HG02678 (cell line): ENCODE results near the gene YWHAE.
"Not testable (repeated sequence)": the region's sequence is repeated elsewhere in the genome, so short reads cannot be mapped to it uniquely, and the experiment has no call there.

Experiments used
- ATAC-seq: cut with Tn5 transposase; IDR thresholded peaks from one replicate; pipeline ENCODE4 v1.9.1; 2021; ENCODE audit warnings: mild to moderate bottlenecking, moderate library complexity; ENCODE audit not compliant: unreplicated experiment

YWHAE gene

GRCh38 chr17:1399679-1400512 lies at the start of gene YWHAE:
Gene YWHAE, minus strand, starts transcription at chr17:1400222. Its CDS starts 112 bp downstream, at chr17:1400110.
- peak; percentile 88 for ATAC-seq

- no peak for ATAC-seq
These were observed 49.5 kb upstream of the YWHAE start for GRCh38 chr17:1449412-1449967.

GRCh38 chr17:1447052-1447451 lies 47.0 kb upstream of the YWHAE start:
- ATAC-seq: no peak

- ATAC-seq: no peak
These were observed 46.2 kb upstream of the YWHAE start for GRCh38 chr17:1446201-1446600.

GRCh38 chr17:1445695-1446094 lies 45.7 kb upstream of the YWHAE start:
- ATAC-seq: not testable (repeated sequence)

GRCh38 chr17:1442721-1443120 lies 42.7 kb upstream of the YWHAE start:
- ATAC-seq: not testable (repeated sequence)

GRCh38 chr17:1442187-1442586 lies 42.2 kb upstream of the YWHAE start:
- no peak for ATAC-seq

- ATAC-seq: no peak
These were observed 40.9 kb upstream of the YWHAE start for GRCh38 chr17:1440921-1441320.

- ATAC-seq: no peak
These were observed 38.6 kb upstream of the YWHAE start for GRCh38 chr17:1438593-1439083.

GRCh38 chr17:1435326-1435725 lies 35.3 kb upstream of the YWHAE start:
- no peak for ATAC-seq

- ATAC-seq: no peak
These were observed 34.1 kb upstream of the YWHAE start for GRCh38 chr17:1434150-1434549.

GRCh38 chr17:1431631-1432104 lies 31.6 kb upstream of the YWHAE start:
- no peak for ATAC-seq

GRCh38 chr17:1423456-1424135 lies 23.6 kb upstream of the YWHAE start:
- no peak for ATAC-seq

- no peak for ATAC-seq
These were observed 22.9 kb upstream of the YWHAE start for GRCh38 chr17:1422885-1423284.

- ATAC-seq: no peak
These were observed 21.4 kb upstream of the YWHAE start for GRCh38 chr17:1421470-1421869.

- ATAC-seq: no peak
These were observed 21.0 kb upstream of the YWHAE start for GRCh38 chr17:1420981-1421380.

GRCh38 chr17:1420163-1420562 lies 20.1 kb upstream of the YWHAE start:
- no peak for ATAC-seq

- ATAC-seq: not testable (repeated sequence)
These were observed 18.5 kb upstream of the YWHAE start for GRCh38 chr17:1418476-1418875.

- ATAC-seq: no peak
These were observed 16.4 kb upstream of the YWHAE start for GRCh38 chr17:1416414-1416813.

GRCh38 chr17:1414634-1415033 lies 14.6 kb upstream of the YWHAE start:
- ATAC-seq: no peak

GRCh38 chr17:1414001-1414574 lies 14.1 kb upstream of the YWHAE start:
- no peak for ATAC-seq
